ENCODE data around the gene PEAK3. TPM values are rescaled to one million over a fixed set of nuclear protein-coding genes. Genes with fewer than 3 reads are reported as not detected.

The PEAK3 gene
- total and polyA plus RNA-seq, 9 of the 15 experiments (the other 6 are each of a cell fraction or from before 2014, with no cell fraction given): 0.07 to 0.40 TPM; not detected in 7

DNA sequence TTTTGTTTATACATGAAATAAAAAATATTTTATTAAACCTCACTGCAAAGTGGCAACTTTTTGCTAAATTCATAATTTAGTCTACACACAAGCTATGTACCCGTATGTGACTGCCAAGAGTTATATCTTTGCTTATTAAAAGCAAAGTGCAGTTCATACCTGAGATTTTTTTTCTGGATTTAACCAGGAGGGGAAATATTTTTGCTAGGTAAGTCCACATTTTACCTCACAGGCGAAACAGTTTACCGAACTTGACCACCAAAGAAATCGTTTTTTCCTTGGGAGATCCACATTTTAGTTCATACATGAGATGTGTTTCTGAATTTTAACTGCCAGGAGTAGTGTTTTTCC lies 13.5 kb downstream of the PEAK3 start:
- H3K27ac ChIP-seq (ENCODE audit: extremely low read depth, low read depth, low read length): peak overlapping the region; percentile 86
- H3K27me3 ChIP-seq (ENCODE audit: control insufficient read depth in 2 of 2, insufficient read depth in 2 of 2, low read length in 2 of 2): no peaks in the 10 kb centered on the region
- FAIRE-seq: no peak
- peak overlapping the region; percentile 40 for H3K4me2 ChIP-seq (ENCODE audit: insufficient read depth, low read length)
- BruUV-seq (replicated peaks): no TSS peak
- ATAC-seq: no peak
- POLR2A ChIA-PET: no interaction called here
- no peak for DNase-seq (ENCODE audit: extremely low read depth in 1 of 4, low spot score in 3 of 4)
- CTCF ChIA-PET (ENCODE audit: low intra/inter-chr PET ratio): no interaction called here
- intact Hi-C loops (cut with micrococcal nuclease): loop anchor here (10.0 kb wide), 1 partner anchor 104 kb away; the partner anchor contains the start of gene DOT1L
- WGBS (ENCODE audit: insufficient coverage, low coverage, missing lambda C conversion rate): 41% methylated on average over 4 of the region's 4 CpGs
- in situ Hi-C loops (cut with MboI): no loop called here
- TF ChIP-seq MEIS2 (IDR thresholded peaks at IDR 0.05; ENCODE audit: partially characterized antibody) (no peak), TEAD4 (IDR thresholded peaks at IDR 0.05; ENCODE audit: low read length) (no peak), TEAD4 (CRISPR knock-in tag; IDR thresholded peaks at IDR 0.05; ENCODE audit: borderline replicate concordance) (no peak), FOXA1 (IDR thresholded peaks at IDR 0.05; ENCODE audit: borderline replicate concordance) (no peak), SMAD3 (CRISPR knock-in tag; conservative IDR thresholded peaks at IDR 0.05) (no peak), PHF8 (IDR thresholded peaks at IDR 0.05; ENCODE audit: borderline replicate concordance, low read length) (no peak), FOXJ3 (CRISPR knock-in tag; IDR thresholded peaks at IDR 0.05) (no peak), FOXM1 (IDR thresholded peaks at IDR 0.05; ENCODE audit: low read depth) (no peak), FOXM1 (CRISPR knock-in tag; IDR thresholded peaks at IDR 0.05; ENCODE audit: low read depth) (no peak), PYGO2 (tag; IDR thresholded peaks at IDR 0.05) (no peak), ZNF347 (CRISPR knock-in tag; IDR thresholded peaks at IDR 0.05; ENCODE audit: low read depth) (no peak), HDAC8 (tag; IDR thresholded peaks at IDR 0.05) (no peak), ZNF707 (CRISPR knock-in tag; conservative IDR thresholded peaks at IDR 0.05) (no peak), CC2D1A (IDR thresholded peaks at IDR 0.05) (no peak), YBX1 (IDR thresholded peaks at IDR 0.05) (no peak), TAL1 (IDR thresholded peaks at IDR 0.05) (no peak), SRSF3 (IDR thresholded peaks at IDR 0.05; ENCODE audit: insufficient read depth, low read length) (no peak), ZNF699 (CRISPR knock-in tag; IDR thresholded peaks at IDR 0.05; ENCODE audit: insufficient replicate concordance) (no peak), NR1H2 (CRISPR knock-in tag; IDR thresholded peaks at IDR 0.05) (no peak), ARNT (IDR thresholded peaks at IDR 0.05) (no peak), ZBTB7A (IDR thresholded peaks at IDR 0.05; ENCODE audit: borderline replicate concordance, control insufficient read depth, low read depth, low read length) (no peak)
- H3K4me1 ChIP-seq (replicated peaks in 1 of 2; ENCODE audit: control insufficient read depth in 2 of 2, insufficient read depth in 2 of 2, low read length in 2 of 2): peaks cover 18 to 66% of the 10 kb centered on the region in 2 experiments
- peaks cover 51% of the 10 kb centered on the region for H3K79me2 ChIP-seq (ENCODE audit: control insufficient read depth, insufficient read depth, low read length)
- H3K9ac ChIP-seq (ENCODE audit: insufficient read depth in 1 of 2, low read depth in 2 of 2, low read length in 2 of 2): peak overlapping the region in 1 of 2 experiments; percentile 79; a peak in 2 of 4 replicates
- peaks cover 25% of the 10 kb centered on the region; the same call in 2 of the 3 replicates for H3K36me3 ChIP-seq (ENCODE audit: control insufficient read depth, insufficient read depth, low read length)
- H2AFZ ChIP-seq (ENCODE audit: low read depth, low read length): no peak overlapping the region
- H4K20me1 ChIP-seq (replicated peaks; ENCODE audit: control insufficient read depth, insufficient read depth, low read length): peaks cover 37% of the 10 kb centered on the region
- H3K9me3 ChIP-seq (replicated peaks; ENCODE audit: control insufficient read depth, insufficient read depth, low read depth, low read length): no peaks in the 10 kb centered on the region
- H3K9me1 ChIP-seq (ENCODE audit: control insufficient read depth, insufficient read depth, low read length): no peaks in the 10 kb centered on the region
- H3K4me3 ChIP-seq: peak overlapping the region; percentile 91; the same call in 1 of the 2 replicates
